Stimulated activated CD4-positive, alpha-beta T cell treated with anti-CD3 and anti-CD28 coated beads, Interleukin-4, amount 100 ng/mL, for 24 hours (primary cell): ENCODE measurements around the gene SH2B2.
"Not testable (repeated sequence)": the region's sequence is repeated elsewhere in the genome, so short reads cannot be mapped to it uniquely, and the experiment has no call there.

Experiments used
- DNase-seq: peaks from one replicate; pipeline ENCODE4 v3.0.0-alpha.2; 2020

Gene SH2B2

DNA sequence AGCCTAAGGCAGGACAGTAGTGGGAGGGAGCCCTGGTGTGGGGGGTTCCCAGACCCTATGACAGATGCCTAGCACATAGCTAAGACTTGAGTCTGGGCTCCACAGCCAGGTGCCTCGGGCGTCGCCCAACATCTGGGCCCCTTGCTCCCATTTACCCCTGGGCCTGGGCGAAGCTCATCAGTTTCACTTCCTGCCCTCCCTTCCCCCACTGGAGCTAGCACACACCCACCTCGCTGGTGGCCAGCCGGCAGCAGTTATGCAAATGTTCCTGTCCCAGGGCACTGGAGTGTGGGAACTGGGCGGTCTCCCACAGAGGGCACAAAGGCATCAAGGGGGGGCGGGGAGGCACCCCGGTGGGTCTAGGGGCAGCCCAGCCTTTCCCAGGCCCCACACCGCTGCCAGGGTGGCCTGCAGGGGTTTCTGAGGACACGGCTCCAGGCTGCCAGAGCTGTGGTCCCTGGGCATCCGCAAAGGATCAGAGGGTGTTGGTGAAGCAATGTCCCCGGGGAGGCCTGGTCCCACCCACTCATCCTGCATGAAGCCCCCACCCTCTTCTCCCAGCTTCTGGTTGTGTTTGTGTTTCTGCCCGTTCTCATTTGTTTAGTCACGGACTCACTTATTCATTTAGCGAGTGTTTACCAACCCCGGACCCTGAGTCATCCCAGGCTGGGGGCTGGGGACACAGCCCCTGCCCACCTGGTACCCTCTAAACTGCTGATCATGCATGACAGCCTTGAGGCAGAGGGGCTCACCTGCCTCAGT lies 20.4 kb downstream of the SH2B2 start:
- DNase-seq, result no peak

DNA sequence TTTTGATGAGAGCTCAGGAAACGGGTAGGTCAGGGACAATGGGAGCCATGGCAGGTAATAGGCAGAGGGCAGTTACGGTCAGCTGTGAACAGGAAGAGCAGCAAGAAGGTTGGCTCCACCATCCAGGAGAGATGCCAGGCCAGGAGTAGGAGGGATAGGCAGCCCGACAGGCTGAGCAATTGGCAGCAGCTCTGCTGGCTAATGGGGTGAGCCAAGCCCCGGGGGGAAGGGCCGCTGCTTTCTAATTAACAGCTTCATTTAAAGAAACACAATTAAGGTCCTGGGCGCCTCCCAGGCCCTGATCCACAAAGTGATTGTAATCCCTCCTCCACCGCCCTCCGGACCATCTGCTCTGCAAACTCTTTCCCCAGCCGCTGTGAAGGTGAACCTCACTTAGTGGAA lies 23.7 kb downstream of the SH2B2 start:
- no peak for DNase-seq

DNA sequence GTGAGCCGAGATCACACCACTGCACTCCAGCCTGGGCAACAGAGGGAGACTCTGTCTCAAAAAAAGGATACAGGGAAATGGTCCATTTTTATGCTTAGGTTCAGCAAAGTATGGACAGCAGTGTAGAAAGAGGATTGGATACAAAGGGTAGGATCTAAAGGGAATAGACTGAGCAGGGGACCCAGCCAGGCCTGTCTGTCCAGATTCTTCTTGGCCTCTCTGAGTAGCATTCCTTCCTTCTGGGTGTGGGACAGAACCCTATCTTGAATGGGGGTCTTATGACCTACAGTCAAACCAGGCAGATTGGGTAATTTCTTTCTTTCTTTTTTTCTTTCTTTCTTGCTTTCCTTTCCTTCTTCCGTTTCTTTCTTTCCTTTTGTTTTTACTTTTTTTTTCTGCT lies 25.6 kb downstream of the SH2B2 start:
- no peak for DNase-seq

DNA sequence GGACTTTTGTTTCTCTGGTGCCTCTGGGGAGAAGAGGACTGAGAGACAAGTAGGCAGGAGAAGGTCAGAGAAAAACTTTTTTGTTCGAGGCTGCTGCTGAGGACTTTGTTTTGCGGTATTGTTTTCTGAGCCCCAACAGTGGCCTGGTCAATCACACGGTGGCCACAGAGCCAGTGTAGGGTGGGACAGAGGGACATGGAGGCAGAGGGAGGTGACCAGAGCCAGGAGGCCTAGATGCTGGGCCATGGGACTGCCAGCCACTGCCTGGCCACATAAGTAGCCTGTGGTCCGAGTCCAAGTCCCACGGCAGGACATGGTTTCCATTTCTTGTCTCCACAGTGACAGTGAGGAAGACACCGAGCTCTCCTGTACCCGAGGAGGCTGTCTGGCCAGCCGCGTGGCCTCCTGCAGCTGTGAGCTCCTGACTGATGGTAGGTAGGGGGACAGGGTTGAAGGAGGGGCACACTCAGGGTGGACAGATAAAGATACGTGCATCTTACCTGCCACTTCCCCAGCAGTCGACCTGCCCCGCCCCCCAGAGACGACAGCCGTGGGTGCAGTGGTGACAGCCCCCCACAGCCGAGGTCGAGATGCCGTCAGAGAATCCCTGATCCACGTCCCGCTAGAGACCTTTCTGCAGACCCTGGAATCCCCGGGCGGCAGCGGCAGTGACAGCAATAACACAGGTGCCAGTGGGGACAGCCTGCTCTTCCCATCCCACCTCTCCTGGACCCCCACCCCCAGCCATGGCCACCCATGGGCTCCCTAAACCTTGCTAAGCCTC lies 27.5 kb downstream of the SH2B2 start:
- DNase-seq, result no peak

DNA sequence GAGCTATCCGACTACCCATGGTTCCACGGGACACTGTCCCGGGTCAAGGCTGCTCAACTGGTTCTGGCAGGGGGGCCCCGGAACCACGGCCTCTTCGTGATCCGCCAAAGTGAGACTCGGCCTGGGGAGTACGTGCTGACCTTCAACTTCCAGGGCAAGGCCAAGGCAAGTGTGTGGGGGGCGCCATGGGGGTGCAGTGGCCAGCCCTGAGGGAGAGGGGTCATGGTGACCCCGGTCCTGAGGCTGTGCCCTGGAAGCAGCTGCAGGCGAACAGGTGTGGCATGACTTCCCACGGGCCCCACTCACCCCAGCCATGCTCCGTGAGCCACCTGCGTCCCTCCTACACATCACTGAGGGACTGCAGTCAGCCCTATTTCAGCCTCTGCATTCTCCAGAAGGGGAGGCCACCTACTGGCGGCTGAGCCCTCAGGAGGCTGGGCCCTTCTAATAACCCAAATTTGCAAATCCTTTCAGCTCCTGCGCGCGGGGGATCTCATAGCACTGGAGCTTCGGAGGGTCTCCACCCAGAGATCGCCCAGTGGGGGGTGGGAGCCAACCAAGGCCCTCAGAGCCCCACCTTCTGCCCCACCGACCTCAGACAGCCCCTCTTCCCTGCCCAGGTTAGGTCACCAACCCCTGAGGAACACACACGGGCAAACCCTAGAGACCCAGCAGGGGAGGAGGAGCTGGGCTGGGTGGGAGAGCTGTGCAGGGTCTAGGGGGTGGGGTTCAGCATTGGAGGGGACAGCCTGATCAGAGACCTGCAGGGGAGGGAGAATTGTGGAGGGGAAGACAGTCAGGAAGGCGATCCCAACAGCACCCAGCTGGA lies 30.8 kb downstream of the SH2B2 start:
- DNase-seq, result no peak

DNA sequence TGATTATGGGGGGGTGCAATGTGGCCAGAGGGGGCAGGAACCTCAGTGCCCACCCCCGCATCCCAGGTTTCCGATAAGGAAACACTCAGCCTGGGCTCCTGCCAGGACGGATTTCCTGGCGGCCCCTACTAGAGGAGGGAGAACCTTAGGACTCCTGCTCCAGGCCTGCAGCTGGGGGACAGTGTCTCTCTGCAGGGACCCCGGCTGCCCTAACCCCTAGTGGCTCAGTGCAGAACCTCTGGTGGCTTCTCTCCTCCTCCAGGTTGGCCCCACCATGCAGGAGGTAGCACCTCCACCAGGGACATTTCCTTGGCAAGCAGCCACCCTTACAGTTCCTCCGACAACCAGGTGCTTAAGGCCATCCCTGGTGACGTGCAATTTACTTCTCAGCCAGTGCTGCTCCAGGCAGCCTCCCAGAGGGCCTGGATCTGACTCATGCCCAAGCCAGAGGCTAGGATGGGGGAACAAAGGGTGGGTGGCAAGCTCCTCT lies 31.9 kb downstream of the SH2B2 start:
- DNase-seq, result no peak

DNA sequence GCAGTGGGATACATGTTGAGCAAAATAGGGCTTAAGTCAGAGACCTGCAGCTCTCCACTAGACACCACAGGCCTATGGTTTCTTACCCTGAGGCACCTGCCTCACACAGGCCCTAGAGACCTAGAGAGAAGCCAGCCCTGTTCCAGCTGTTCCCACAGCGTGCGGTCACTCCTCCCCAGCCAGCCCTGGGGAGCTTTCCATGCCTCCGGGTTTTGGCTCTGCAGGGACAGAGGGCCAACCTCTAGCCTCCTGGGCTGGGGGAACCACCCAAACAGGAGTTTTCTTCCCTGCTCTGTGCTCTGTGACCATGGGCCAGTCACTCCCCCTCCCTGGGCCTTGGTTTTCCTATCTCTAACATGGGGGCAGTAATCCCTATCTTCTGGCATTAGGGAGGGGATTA lies 33.0 kb downstream of the SH2B2 start:
- DNase-seq, result no peak

DNA sequence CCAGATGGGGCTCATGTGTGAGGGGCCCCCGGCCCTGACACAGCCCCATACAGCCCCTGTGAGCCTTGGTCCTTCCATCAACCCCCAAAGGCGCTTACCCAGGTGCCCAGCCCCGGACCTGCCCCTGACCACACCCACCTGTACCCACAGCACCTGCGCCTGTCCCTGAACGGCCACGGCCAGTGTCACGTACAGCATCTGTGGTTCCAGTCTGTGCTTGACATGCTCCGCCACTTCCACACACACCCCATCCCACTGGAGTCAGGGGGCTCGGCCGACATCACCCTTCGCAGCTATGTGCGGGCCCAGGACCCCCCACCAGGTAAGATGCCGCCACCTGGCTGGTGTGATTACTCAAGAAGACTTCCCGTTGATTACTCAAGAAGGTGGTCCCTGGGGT lies 33.5 kb downstream of the SH2B2 start:
- DNase-seq, result no peak

DNA sequence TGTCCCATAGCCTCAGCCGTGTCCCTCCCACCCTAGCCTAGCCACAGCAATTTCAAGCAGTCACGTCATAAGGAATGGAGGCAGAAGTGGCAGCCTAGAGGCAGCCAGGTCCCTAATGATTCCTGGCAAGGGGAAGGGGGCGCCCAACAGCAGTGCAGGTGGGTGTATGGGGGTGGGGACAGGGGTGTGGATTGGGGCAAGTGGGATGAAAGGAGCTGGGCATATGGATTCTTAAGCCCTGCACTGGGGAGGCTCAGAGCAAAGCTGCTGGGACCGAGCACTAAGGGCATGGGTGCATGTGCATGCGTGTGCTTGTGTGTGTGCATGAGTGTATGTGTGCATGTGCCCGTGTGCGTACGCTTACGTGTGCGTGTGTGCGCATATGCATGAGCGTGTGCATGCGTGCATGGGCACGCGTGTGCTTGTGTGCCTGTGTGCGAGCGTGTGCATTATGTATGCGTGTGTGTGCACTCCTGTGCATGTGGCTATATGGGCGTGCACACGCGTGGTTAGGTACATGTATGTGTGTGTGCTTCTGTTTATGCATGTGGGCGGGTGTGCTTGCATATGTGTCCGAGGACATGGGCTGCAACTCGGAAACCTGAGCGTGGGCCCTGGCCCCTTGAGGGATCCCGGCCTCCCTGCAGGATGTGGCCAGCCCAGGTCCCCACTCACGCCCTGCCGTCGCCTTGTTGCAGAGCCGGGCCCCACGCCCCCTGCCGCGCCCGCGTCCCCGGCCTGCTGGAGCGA lies 34.1 kb downstream of the SH2B2 start:
- DNase-seq, result no peak

DNA sequence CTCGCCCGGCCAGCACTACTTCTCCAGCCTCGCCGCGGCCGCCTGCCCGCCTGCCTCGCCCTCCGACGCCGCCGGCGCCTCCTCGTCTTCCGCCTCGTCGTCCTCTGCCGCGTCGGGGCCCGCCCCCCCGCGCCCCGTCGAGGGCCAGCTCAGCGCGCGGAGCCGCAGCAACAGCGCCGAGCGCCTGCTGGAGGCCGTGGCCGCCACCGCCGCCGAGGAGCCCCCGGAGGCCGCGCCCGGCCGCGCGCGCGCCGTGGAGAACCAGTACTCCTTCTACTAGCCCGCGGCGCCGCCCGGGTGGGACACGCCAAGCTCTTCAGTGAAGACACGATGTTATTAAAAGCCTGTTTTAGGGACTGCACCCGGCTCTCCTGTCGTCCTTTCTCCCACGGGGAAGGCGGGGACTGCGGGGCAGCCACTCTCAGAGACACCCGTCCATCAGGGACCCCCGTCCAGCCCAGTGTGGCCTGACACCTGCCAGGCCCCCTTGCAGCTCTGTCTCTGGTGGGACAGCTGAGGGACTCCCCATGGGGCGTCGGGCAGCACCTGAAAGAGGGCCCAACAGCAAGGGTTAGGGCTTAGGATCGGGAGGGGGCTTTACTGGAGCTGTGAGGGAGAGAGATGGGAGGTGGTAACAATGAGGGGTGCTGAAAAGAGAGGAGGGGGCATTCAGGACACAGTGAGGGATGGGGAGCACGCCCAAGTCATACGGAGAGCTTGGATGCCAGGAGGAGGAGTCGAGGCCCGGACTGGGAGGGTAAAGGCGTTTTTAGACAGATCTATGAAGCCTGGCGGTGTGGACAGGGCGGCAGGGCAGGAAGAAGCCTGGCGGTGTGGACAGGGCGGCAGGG lies 34.9 kb downstream of the SH2B2 start:
- no peak for DNase-seq

DNA sequence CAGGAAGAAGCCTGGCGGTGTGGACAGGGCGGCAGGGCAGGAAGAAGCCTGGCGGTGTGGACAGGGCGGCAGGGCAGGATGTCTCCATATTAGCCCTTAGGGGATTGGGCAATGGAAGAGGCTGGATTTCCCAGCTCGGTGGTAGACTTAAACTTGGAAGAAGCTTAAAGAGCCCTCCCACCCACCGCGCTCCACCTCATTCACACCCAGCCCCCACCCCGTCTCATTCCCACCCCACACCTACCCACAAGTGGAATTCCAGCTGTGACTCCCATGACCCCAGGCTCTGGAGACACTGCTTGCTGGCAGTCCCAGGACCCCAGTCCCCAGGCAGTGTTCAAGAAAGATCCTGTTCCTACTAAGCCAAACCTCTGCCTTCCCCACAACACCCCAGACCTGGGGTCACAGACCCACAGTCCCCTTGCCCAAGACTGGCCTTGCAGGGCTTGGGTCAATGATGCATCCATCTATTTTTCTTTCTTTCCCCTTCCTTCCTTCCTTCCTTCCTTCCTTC lies 35.6 kb downstream of the SH2B2 start:
- no peak for DNase-seq

DNA sequence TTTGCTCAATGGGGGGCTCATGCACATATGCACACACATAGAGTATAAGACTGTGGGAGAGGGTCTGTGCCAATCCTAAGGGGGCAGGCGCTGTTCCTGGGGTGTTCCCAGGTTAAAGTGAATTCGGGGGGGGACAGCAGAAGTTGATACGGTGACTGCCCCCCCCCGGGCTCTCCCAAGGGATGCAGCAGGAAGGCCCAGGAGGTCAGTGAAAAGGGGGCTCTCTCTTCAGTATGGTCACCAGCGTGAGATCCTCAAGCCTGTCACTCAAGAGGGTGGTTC lies 37.2 kb downstream of the SH2B2 start:
- no peak for DNase-seq

DNA sequence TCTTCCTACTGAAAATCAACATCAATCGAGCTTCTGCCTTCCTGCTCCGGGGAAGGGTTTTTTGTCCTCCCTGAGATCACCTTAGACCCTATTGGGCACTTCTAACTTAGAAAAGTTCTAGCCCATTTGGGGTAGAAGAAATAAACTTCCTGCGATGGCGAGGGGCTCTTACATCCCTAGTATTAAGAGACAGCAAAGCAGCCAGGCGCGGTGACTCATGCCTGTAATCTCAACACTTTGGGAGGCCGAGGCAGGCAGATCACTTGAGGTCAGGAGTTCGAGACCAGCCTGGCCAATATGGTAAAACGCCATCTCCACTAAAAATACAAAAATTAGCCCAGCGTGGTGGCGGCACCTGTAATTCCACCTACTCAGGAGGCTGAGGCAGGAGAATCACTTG lies 38.4 kb downstream of the SH2B2 start:
- DNase-seq, result not testable (repeated sequence)

DNA sequence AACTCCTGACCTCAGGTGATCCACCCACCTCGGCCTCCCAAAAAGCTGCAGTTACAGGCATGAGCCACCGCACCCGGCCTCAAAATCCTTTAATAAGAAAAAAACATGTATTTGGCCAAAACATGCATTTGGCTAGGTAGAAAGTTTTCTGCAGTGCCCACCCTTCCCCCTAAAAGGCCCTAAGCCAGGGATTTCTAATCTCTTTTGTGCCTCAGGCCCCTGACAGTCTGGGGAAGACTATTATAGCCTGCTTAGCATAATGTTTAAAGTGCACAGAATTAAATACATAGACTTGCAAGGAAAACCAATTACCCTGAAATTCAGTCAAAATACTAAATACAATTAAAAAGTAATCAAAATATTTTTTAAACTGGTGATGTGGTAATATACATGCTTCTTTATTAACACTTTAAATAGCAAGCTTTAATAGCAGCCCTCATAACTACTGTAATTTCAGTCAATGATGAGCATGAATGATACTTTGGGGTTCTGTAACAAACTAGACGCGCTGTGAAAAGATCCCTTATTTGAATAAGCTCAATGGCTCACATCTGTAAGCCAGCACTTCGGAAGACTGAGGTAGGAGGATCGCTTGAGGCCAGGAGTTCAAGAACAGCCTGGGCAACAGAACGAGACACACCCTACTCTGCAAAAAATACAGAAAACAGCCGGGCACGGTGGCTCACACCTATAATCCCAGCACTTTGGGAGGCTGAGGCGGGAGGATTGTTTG lies 39.7 kb downstream of the SH2B2 start:
- no peak for DNase-seq

DNA sequence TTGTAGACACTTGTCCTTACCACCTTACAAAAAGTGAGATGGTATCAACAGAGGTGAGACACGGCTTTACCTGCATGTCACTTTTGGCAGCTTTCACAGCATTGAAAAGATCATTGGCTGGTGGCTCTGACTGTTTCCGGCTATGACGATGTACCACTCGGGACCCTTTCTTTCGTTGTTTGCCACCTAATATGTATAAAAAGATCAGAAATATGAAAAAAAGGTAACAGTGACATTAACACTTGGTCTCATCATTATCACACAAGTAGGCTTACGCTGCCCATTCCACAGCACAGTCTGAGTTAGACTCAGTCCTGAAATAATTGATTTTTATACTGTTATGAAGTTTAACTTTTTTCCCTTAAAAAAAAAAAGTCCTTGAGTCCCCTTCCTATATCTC lies 40.5 kb downstream of the SH2B2 start:
- not testable (repeated sequence) for DNase-seq

DNA sequence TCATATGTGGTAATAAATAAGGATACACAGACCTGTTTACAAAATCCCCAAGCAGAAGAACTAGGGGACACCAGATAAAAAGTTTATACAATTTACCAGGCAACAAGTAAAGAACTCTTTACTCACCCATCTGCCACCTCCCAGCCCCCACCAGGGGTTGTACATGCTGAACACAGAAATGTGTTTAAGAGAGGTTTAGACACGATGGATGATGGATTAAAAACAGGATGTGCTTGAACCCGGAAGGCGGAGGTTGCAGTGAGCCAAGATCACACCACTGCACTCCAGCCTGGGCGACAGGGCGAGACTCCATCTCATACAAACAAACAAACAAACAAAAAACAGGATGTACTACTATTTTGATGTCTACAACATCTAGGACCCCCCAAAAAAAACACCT lies 42.2 kb downstream of the SH2B2 start:
- DNase-seq, result not testable (repeated sequence)

DNA sequence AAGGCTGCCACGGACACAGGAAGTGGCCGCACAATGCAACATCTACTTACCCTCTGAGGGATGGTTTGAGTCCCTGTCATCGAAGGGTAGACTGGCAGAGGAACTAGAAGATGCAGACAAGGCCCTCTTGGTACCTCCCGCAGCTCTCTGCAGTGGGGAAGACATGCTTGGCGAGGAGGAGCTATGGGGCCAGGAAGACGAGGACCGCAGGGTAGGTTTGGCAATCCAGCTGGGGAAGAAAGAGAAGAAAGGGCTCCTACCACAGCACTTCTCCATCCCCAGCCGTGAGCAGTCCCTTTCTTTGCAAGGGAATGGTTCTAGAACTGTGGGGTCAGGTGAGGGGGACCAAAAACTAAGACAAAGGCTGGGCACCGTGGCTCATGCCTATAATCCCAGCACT lies 42.7 kb downstream of the SH2B2 start:
- DNase-seq, result not testable (repeated sequence)

DNA sequence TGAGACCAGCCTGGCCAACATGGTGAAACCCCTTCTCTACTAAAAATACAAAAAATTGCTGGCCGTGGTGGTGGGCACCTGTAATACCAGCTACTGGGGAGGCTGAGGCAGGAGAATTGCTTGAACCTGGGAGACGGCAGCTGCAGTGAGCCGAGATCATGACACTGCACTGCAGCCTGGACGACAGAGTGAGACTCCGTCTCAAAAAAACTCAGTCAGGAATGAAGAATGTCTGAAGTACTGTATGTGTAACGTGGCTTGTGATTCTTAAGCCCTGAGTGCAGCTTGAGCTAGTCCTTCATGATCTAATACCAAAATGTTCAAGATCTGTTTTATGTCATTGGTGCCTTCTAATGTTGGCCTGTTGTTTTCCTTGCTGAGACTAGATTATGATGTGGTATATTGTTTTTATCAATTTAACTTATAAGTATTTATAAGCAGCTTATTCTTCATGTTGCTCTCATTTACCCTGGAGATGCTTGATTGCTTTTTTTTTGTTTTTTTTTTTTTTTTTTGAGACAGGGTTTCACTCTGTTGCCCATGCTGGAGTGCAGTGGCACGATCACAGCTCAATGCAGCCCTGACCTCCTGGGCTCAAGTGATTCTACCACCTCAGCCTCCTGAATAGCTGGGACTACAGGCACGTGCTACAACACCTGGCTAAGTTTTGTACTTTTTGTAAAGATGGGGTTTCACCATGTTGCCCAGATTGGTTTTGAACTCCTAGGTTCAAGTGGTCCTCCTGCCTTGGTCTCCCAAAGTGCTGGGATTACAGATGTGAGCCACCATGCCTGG lies 44.2 kb downstream of the SH2B2 start:
- not testable (repeated sequence) for DNase-seq

DNA sequence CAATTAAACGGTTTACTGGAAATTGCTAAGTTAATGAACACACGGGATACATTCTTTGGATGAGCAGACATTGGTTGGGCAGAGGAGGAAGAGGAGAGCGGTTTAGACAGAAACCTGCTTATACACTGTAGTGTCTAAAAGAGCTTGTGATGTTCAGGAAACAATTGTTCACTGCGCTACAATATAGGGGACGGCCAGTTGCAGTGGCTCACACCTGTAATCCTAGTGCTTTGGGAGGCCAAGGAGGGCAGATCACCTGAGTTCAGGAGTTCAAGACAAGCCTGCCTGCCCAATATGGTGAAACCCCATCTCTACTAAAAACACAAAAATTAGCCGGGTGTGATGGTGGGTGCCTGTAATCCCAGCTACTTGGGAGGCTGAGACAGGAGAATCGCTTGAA lies 48.9 kb downstream of the SH2B2 start:
- not testable (repeated sequence) for DNase-seq

DNA sequence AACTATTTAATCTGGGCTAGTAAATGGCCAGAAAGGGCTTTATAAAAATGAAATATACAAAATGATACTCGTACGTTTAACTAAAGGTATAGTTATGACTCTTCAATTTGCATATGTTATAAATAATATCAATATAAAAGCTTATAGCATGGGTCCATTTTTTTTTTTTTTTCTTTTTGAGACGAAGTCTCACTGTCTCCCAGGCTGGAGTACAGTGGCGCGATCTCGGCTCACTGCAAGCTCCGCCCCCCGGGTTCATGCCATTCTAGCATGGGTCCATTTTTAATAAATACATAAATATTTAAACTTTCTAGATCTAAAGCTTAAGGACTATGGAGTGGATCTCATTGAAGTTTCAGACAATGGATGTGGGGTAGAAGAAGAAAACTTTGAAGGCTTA lies 50.3 kb downstream of the SH2B2 start:
- DNase-seq, result not testable (repeated sequence)
